Measurements from ENCODE around the gene PGAP6. TPM values are rescaled to one million over a fixed set of nuclear protein-coding genes. Genes with fewer than 3 reads are reported as not detected.

PGAP6 gene
- total and polyA plus RNA-seq, 9 of the 15 experiments (the other 6 are each of a cell fraction or from before 2014, with no cell fraction given) = 0.45 to 50.2 (median 39.3) TPM

DNA sequence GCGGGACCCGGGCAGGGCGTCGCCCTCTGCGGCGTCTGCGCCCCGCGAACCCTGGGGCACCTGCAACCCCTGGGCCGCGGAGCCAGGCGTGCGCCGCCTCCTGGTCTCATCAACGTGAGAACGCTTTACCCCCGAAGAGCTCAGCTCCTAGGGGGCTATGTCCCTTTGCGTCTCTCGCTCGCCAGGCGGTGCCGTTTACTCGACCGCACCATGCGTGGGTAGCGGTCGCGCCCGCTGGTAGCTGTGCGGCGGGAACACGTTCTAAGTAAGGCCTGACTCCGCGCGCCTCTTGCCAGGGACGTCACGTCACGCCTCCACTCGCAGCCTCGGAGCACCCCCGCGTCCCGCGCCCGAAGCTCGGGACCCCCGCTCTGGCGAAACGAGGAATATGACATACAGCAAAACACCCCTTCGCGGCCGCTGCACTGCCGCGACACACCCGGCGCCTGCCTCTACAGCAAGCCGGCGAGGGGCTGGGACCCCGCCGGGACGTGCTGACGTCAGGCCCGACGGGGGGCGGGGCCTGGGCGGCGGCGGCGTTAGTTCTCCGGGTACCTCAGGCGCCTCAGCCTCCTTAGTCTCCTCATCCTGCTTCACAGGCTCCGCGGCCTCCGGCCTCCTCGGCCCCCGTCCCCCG, 43.4 kb upstream of the PGAP6 start, which contains the start of gene RAB11FIP3 (continued):
- no peak for TF ChIP-seq TEAD4 (IDR thresholded peaks at IDR 0.05; ENCODE audit: low read length)
- peak; percentile 78; the same call in 1 of the 2 replicates for TF ChIP-seq TEAD4 (CRISPR knock-in tag; IDR thresholded peaks at IDR 0.05; ENCODE audit: borderline replicate concordance)
- peak; percentile 69; the same call in 1 of the 2 replicates for TF ChIP-seq CTBP1 (IDR thresholded peaks at IDR 0.05; ENCODE audit: borderline replicate concordance)
- TF ChIP-seq, protein P1, sequence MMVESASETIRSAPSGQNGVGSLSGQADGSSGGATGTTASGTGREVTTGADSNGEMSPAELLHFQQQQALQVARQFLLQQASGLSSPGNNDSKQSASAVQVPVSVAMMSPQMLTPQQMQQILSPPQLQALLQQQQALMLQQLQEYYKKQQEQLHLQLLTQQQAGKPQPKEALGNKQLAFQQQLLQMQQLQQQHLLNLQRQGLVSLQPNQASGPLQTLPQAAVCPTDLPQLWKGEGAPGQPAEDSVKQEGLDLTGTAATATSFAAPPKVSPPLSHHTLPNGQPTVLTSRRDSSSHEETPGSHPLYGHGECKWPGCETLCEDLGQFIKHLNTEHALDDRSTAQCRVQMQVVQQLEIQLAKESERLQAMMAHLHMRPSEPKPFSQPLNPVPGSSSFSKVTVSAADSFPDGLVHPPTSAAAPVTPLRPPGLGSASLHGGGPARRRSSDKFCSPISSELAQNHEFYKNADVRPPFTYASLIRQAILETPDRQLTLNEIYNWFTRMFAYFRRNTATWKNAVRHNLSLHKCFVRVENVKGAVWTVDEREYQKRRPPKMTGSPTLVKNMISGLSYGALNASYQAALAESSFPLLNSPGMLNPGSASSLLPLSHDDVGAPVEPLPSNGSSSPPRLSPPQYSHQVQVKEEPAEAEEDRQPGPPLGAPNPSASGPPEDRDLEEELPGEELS (CRISPR knock-in tag; IDR thresholded peaks at IDR 0.05; ENCODE audit: borderline replicate concordance) = 0 out of 2 replicates have a peak, but pooled peaks have one; percentile 52
- TF ChIP-seq HDAC1 (IDR thresholded peaks at IDR 0.05) = peak in 1 of 2 experiments; percentile 62; a peak in 1 of 4 replicates
- peak; percentile 68 for TF ChIP-seq SAP30 (IDR thresholded peaks at IDR 0.05; ENCODE audit: borderline replicate concordance, insufficient read depth, low read depth, low read length, poor library complexity, severe bottlenecking)

DNA sequence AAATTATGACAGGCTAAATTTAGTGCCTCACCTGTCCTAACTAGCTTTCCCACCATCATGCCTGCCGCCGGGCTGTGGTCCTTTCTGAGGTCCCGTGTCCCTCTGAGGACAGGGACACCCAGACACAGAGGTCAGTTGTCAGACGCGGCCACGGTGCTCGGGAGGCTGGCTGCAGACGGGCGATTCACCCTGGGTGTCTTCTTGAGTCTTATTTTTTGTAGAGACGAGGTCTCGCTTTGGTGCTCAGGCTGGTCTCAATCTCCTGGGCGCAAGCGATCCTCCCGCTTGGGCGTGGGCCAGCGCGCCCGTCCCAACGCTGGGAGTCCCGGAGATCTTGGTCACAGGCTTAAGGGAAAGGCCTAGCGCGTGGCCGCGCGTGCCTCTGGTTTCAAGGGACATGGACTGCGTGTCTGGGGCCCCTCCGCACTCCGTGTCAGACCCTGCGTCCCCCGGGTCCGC, 42.9 kb upstream of the PGAP6 start:
- Histone ChIP-seq H3K4me1 (replicated peaks in 1 of 2; ENCODE audit: control insufficient read depth in 2 of 2, insufficient read depth in 2 of 2, low read length in 2 of 2) (peaks cover 12 to 40% of the 10 kb centered on the region in 2 experiments; a peak in 3 of 5 replicates), H3K36me3 (ENCODE audit: control insufficient read depth, insufficient read depth, low read length) (no peaks in the 10 kb centered on the region; the same call in 2 of the 3 replicates), H4K20me1 (replicated peaks; ENCODE audit: control insufficient read depth, insufficient read depth, low read length) (no peaks in the 10 kb centered on the region), H3K4me3 (peak overlapping the region; percentile 49), H3K27ac (ENCODE audit: extremely low read depth, low read depth, low read length) (peak overlapping the region; percentile 38; the same call in 2 of the 3 replicates), H3K79me2 (ENCODE audit: control insufficient read depth, insufficient read depth, low read length) (peaks cover 8% of the 10 kb centered on the region; the same call in 2 of the 3 replicates), H3K4me2 (ENCODE audit: insufficient read depth, low read length) (peak overlapping the region; percentile 78), H3K9me3 (replicated peaks; ENCODE audit: control insufficient read depth, insufficient read depth, low read depth, low read length) (no peaks in the 10 kb centered on the region), H3K9me1 (ENCODE audit: control insufficient read depth, insufficient read depth, low read length) (no peaks in the 10 kb centered on the region), H2AFZ (ENCODE audit: low read depth, low read length) (peak overlapping the region; percentile 94), H3K9ac (ENCODE audit: insufficient read depth in 1 of 2, low read depth in 2 of 2, low read length in 2 of 2) (peak overlapping the region; percentile 61 to 98), H3K27me3 (ENCODE audit: control insufficient read depth in 2 of 2, insufficient read depth in 2 of 2, low read length in 2 of 2) (no peaks in the 10 kb centered on the region)
- ChIA-PET POLR2A (interaction anchor here (0.6 to 3.1 kb wide), 3 partner anchors 10 to 83 kb away, joined by 3 to 13 read pairs (median 3); no protein-coding TSS in a partner anchor), CTCF (ENCODE audit: low intra/inter-chr PET ratio) (no interaction called here)
- no TSS peak for BruUV-seq (replicated peaks)
- 15% methylated on average over 31 of the region's 31 CpGs for WGBS (ENCODE audit: insufficient coverage, low coverage, missing lambda C conversion rate)
- in situ Hi-C loops (cut with MboI) (no loop called here), intact Hi-C loops (cut with micrococcal nuclease) (loop anchor here (10.0 kb wide), 1 partner anchor 60 kb away; no protein-coding TSS in a partner anchor)
- DNase-seq (ENCODE audit: extremely low read depth in 1 of 4, low spot score in 3 of 4) = peak in 2 of 4 experiments; percentile 26 to 50
- ATAC-seq = peak; percentile 62
- peak; percentile 15 for FAIRE-seq
- TF ChIP-seq NRF1 (conservative IDR thresholded peaks at IDR 0.05 in 1 of 2, IDR thresholded peaks at IDR 0.05 in 1 of 2) (no peak), FOSL1 (tag; conservative IDR thresholded peaks at IDR 0.05) (0 out of 2 replicates have a peak, but pooled peaks have one; percentile 6), NFE2L1 (tag; IDR thresholded peaks at IDR 0.05; ENCODE audit: borderline replicate concordance, low read depth) (no peak), SPI1 (IDR thresholded peaks at IDR 0.05; ENCODE audit: borderline replicate concordance, low read depth, low read length) (no peak), ZNF589 (CRISPR knock-in tag; IDR thresholded peaks at IDR 0.05; ENCODE audit: low read depth) (no peak), CHCHD3 (CRISPR knock-in tag; IDR thresholded peaks at IDR 0.05) (no peak), ZNF311 (CRISPR knock-in tag; IDR thresholded peaks at IDR 0.05) (no peak), PML (IDR thresholded peaks at IDR 0.05; ENCODE audit: low read length) (no peak)
- TF ChIP-seq, protein P2, sequence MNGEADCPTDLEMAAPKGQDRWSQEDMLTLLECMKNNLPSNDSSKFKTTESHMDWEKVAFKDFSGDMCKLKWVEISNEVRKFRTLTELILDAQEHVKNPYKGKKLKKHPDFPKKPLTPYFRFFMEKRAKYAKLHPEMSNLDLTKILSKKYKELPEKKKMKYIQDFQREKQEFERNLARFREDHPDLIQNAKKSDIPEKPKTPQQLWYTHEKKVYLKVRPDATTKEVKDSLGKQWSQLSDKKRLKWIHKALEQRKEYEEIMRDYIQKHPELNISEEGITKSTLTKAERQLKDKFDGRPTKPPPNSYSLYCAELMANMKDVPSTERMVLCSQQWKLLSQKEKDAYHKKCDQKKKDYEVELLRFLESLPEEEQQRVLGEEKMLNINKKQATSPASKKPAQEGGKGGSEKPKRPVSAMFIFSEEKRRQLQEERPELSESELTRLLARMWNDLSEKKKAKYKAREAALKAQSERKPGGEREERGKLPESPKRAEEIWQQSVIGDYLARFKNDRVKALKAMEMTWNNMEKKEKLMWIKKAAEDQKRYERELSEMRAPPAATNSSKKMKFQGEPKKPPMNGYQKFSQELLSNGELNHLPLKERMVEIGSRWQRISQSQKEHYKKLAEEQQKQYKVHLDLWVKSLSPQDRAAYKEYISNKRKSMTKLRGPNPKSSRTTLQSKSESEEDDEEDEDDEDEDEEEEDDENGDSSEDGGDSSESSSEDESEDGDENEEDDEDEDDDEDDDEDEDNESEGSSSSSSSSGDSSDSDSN (IDR thresholded peaks at IDR 0.05; ENCODE audit: borderline replicate concordance in 1 of 2, low read depth in 2 of 2, low read length in 2 of 2) = 0 out of 4 replicates have a peak, but pooled peaks of 1 of the 2 experiments have one; percentile 52

All from K562 (cell line).